Bronchial epithelial cell (primary cell): ENCODE measurements around the gene BYSL. TPM values are rescaled to one million over a fixed set of nuclear protein-coding genes. Genes with fewer than 3 reads are reported as not detected.
A peak's percentile ranks its signal among the peaks of the same experiment; 100 is the strongest.

Experiments used
- DNase-seq: peaks from one replicate; pipeline ENCODE4 v3.0.0-alpha.2; 2010; ENCODE audit warnings: low read depth
- FAIRE-seq: peaks from 2 replicates; lab custom pipeline; 2011; peaks lifted over from hg19 to GRCh38; lab: Jason Lieb, UNC
- H3K27me3 ChIP-seq: 2 replicates; pipeline ENCODE4 v1.5.1; 2011; ENCODE audit warnings: low read length; ENCODE audit not compliant: control insufficient read depth, insufficient read depth
- H3K36me3 ChIP-seq: 2 replicates; pipeline ENCODE4 v1.5.1; 2011; ENCODE audit warnings: low read length; ENCODE audit not compliant: control insufficient read depth, insufficient read depth
- H3K4me3 ChIP-seq: 2 replicates; pipeline ENCODE4 v1.5.1; 2011; ENCODE audit warnings: mild to moderate bottlenecking, low read depth, low read length, control low read depth
- CTCF ChIP-seq: IDR thresholded peaks from 2 replicates; pipeline ENCODE4 v1.5.1; 2011; ENCODE audit warnings: mild to moderate bottlenecking, moderate library complexity, low read length, control low read depth, inconsistent platforms; ENCODE audit not compliant: insufficient read depth, severe bottlenecking
- total RNA-seq: library from RNA; depleted of rRNA; stranded (reverse); fragments of >200 nt; gene quantifications from 2 replicates; pipeline ENCODE4 v1.2.1, GENCODE V29; 2014

The BYSL gene
- total RNA-seq, 1 donor from 2014 or later, result 28.2 TPM

- Histone ChIP-seq H3K36me3 (peaks cover 3% of the 10 kb centered on the region), H3K27me3 (no peaks in the 10 kb centered on the region), H3K4me3 (peak overlapping the region; percentile 95)
- no peak for TF ChIP-seq CTCF
- DNase-seq, result no peak
- FAIRE-seq, result no peak
Measured at GRCh38 chr6:41922154-41922553, 855 bp downstream of the BYSL start.

GRCh38 chr6:41927253-41927652 is 6.0 kb downstream of the BYSL start:
- Histone ChIP-seq H3K4me3 (no peak overlapping the region), H3K36me3 (peaks cover 33% of the 10 kb centered on the region), H3K27me3 (no peaks in the 10 kb centered on the region)
- no peak for TF ChIP-seq CTCF
- FAIRE-seq (no peak), DNase-seq (no peak)

DNA sequence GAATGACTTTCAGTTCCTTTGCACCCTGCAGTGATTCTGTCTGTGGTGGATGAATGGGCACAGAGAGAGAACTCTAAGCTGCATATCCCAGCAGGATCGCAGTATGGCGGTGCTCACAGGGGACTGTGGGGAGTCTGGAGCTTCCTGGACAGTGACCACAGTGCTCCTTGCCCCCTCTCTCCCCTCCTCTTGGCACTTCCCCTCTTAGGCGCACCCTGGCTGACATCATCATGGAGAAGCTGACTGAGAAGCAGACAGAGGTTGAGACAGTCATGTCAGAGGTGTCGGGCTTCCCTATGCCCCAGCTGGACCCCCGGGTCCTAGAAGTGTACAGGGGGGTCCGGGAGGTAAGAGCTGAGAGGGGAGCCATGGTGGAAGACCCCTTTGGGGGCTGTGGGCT is 8.6 kb downstream of the BYSL start:
- Histone ChIP-seq H3K36me3 (peaks cover 39% of the 10 kb centered on the region), H3K4me3 (no peak overlapping the region), H3K27me3 (no peaks in the 10 kb centered on the region)
- FAIRE-seq, result no peak
- TF ChIP-seq CTCF, result no peak
- DNase-seq, result no peak

- DNase-seq (no peak), FAIRE-seq (no peak)
- no peak for TF ChIP-seq CTCF
- Histone ChIP-seq H3K4me3 (no peak overlapping the region), H3K27me3 (no peaks in the 10 kb centered on the region), H3K36me3 (peaks cover 47% of the 10 kb centered on the region)
Measured at GRCh38 chr6:41931792-41932191, 10.5 kb downstream of the BYSL start.

GRCh38 chr6:41932378-41932777 is 11.1 kb downstream of the BYSL start:
- H3K4me3 ChIP-seq, result no peak overlapping the region
- H3K36me3 ChIP-seq, result peaks cover 47% of the 10 kb centered on the region
- no peak for TF ChIP-seq CTCF
- DNase-seq (no peak), FAIRE-seq (no peak)
- H3K27me3 ChIP-seq, result no peaks in the 10 kb centered on the region

GRCh38 chr6:41934278-41935192 is 13.2 kb downstream of the BYSL start:
- no peaks in the 10 kb centered on the region for H3K27me3 ChIP-seq
- TF ChIP-seq CTCF, result no peak
- DNase-seq (no peak), FAIRE-seq (no peak)
- no peak overlapping the region for H3K4me3 ChIP-seq
- H3K36me3 ChIP-seq, result peaks cover 44% of the 10 kb centered on the region
